HK-2 (cell line): ENCODE measurements around the gene FN3K.

ENCODE experiments used
- DNase-seq: peaks from one replicate; pipeline ENCODE4 v3.0.0-alpha.2; 2018; ENCODE audit not compliant: unreplicated experiment

Gene FN3K

GRCh38 chr17:82795615-82796014 is 60.2 kb downstream of the FN3K start:
- DNase-seq = no peak

DNA sequence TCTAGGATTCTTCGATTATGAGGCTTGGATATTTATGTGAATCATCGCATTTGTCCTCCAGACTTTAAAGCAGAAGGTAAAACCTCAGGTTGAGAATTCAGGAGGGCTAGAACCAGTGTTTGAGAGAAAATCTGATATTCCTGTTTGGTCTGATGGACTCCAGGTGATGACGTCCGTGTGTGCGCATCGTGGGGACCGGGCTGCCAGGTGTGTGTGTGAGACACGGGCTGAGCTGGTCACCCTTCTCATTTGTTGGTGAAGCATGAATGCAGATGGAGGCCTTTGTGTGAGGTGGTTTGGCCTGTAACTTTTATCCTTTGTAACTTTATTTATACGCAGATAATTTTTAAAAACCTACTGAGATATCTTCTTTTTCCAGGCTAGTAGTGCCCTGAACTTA is 61.6 kb downstream of the FN3K start:
- no peak for DNase-seq

- DNase-seq = no peak
These were observed 63.3 kb downstream of the FN3K start for GRCh38 chr17:82798752-82799151.

DNA sequence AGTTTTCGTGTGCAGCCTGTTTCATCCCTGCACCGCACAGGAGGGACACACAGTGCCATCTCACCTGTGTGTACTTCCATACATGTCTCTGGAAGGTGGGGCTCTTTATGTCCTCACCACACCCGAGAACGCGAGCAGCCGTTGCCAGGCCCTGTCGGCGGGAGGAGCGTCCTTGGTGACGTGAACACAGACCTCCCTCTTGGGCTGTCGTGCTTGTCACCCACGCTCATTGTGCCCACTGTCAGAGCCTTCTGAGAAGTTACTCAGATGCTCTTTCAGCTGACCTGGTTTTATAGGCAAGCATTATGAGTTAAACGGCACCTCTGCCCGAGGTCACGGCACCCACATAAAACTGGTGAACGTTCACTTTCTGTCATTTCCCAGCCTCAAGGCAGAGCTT is 64.2 kb downstream of the FN3K start:
- no peak for DNase-seq
